Lower lobe of right lung (tissue), 2 donors: Measurements from ENCODE around the gene GOLGB1. TPM values are rescaled to one million over a fixed set of nuclear protein-coding genes. Genes with fewer than 3 reads are reported as not detected.
"Not testable (repeated sequence)": the region's sequence is repeated elsewhere in the genome, so short reads cannot be mapped to it uniquely, and the experiment has no call there.

Experiments
- ATAC-seq, 2 donors: fragments of 200-7000 bp; cut with Tn5 transposase; one replicate each; pipeline ENCODE4 v1.9.1; 2020 to 2022; ENCODE audit warnings: mild to moderate bottlenecking in 2 of 2, moderate library complexity in 2 of 2
- DNase-seq: peaks from one replicate; pipeline ENCODE4 v3.0.0-alpha.2; 2020
- H3K27ac ChIP-seq: fragments of 200-600 bp; one replicate; pipeline ENCODE4 v1.8.0; 2022
- H3K27me3 ChIP-seq: fragments of 200-600 bp; one replicate; pipeline ENCODE4 v1.8.0; 2022; ENCODE audit warnings: low read depth
- H3K36me3 ChIP-seq: fragments of 200-600 bp; one replicate; pipeline ENCODE4 v1.8.0; 2022; ENCODE audit warnings: mild to moderate bottlenecking
- H3K4me1 ChIP-seq: fragments of 200-600 bp; one replicate; pipeline ENCODE4 v1.8.0; 2022
- H3K4me3 ChIP-seq: fragments of 200-600 bp; one replicate; pipeline ENCODE4 v1.8.0; 2022; ENCODE audit warnings: mild to moderate bottlenecking
- H3K9me3 ChIP-seq: fragments of 200-600 bp; one replicate; pipeline ENCODE4 v1.8.0; 2022
- intact Hi-C: fragments of 100-400 bp; cut with DNase I; formaldehyde crosslinking; loops from one replicate; pipeline ENCODE4 v1.11.0; 2022
- total RNA-seq: library from RNA; stranded (reverse); fragmentation: NEBNext Ultra II Directional; extraction: Animal tissue kit (Norgen Biotek cat#: 25700); gene quantifications from one replicate; pipeline ENCODE4 v1.2.1, GENCODE V29; 2021
- TF ChIP-seq, protein P1 (sequence below): fragments of 200-600 bp; IDR thresholded peaks from one replicate; pipeline ENCODE4 v1.8.0; 2022; ENCODE audit warnings: antibody characterized with exemption, mild to moderate bottlenecking
- donor health status: DM: no; HTN: yes; CAD: no; lungs with severe emphysema.

The GOLGB1 gene
- total RNA-seq, 1 donor from 2014 or later, result 55.4 TPM

DNA sequence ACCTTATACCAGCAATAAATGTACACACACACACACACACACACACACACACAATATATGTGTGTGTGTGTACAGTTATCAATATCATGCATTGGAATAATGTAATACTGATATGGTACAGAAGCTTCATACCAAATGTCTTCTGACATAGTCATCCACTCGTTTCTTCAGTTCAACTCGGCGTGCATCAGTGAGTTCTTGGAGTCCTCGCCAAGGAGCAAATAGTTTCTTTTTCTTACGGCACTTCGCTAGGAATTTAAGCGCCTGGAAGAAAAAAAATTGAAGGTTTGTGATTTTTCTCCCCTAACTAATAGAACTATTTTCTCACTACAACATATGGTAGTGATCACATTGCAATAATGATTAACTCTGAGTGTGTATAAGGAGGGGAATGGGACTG lies 32.1 kb upstream of the GOLGB1 start:
- H3K36me3 ChIP-seq, result peaks cover 81% of the 10 kb centered on the region
- no peak for ATAC-seq
- no peak overlapping the region for H3K4me3 ChIP-seq
- intact Hi-C loops, result no loop called here
- no peak overlapping the region for H3K27ac ChIP-seq
- no peak for DNase-seq
- H3K27me3 ChIP-seq, result no peaks in the 10 kb centered on the region
- H3K4me1 ChIP-seq, result no peaks in the 10 kb centered on the region
- H3K9me3 ChIP-seq, result no peaks in the 10 kb centered on the region
- TF ChIP-seq, protein P1, sequence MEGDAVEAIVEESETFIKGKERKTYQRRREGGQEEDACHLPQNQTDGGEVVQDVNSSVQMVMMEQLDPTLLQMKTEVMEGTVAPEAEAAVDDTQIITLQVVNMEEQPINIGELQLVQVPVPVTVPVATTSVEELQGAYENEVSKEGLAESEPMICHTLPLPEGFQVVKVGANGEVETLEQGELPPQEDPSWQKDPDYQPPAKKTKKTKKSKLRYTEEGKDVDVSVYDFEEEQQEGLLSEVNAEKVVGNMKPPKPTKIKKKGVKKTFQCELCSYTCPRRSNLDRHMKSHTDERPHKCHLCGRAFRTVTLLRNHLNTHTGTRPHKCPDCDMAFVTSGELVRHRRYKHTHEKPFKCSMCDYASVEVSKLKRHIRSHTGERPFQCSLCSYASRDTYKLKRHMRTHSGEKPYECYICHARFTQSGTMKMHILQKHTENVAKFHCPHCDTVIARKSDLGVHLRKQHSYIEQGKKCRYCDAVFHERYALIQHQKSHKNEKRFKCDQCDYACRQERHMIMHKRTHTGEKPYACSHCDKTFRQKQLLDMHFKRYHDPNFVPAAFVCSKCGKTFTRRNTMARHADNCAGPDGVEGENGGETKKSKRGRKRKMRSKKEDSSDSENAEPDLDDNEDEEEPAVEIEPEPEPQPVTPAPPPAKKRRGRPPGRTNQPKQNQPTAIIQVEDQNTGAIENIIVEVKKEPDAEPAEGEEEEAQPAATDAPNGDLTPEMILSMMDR, result no peak

DNA sequence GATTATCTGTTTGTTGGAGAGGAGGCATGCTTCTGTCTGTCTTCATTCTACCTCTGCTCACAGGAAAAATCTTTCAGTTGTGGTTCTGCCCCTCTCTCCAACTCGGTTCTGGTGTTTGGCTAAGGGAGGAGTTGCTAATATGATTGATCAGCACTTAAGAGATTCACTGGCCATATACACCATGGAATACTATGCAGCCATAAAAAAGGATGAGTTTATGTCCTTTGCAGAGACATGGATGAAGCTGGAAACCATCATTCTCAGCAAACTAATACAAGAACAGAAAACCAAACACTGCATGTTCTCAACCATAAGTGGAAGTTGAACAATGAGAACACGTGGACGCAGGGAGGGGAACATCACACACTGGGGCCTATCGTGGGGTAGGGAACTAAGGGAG lies 25.6 kb upstream of the GOLGB1 start:
- H3K27ac ChIP-seq, H3K4me1 ChIP-seq, ATAC-seq, H3K9me3 ChIP-seq, DNase-seq, intact Hi-C loops, H3K27me3 ChIP-seq, H3K4me3 ChIP-seq: not testable (repeated sequence)
- H3K36me3 ChIP-seq, result peaks cover 66% of the 10 kb centered on the region

DNA sequence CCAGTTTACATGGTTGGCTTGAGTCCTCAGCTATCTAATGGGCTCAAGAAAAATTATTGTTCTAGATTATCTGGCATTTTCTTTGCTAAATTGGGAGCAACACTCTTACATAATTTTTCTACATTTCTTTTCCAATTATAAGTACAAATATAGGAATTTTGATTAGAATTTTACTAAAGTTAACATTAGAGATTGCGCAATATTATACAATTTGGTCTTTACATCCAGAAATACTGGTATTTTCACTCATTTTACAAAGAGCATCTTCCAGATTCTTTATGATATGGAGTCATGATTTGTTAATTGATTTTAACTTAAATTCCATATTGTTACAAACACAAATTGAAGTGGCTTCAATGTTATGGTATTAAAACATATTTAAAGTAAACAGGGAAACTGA lies 19.7 kb upstream of the GOLGB1 start:
- intact Hi-C loops, result no loop called here
- DNase-seq, result no peak

DNA sequence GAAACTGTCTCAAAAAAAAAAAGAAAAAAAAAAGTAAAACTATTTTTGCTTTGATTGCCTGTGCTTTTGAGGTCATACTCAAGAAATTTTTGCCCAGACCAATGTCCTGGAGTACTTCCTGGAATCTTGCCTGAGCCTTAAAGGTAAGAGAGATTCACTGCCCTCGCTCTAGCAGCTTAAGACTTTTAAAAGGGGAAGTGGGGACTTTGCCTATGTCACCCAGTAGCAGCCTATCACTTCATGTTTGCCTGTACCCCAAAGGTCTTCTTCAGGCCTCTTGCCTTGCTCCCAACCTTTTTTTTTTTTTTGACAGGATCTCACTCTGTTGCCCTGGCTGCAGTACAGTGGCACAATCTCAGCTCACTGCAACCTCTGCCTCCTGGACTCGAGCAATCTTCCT lies 18.9 kb upstream of the GOLGB1 start:
- Histone ChIP-seq H3K27me3 (no peaks in the 10 kb centered on the region), H3K9me3 (no peaks in the 10 kb centered on the region), H3K4me3 (no peak overlapping the region), H3K27ac (no peak overlapping the region), H3K4me1 (no peaks in the 10 kb centered on the region), H3K36me3 (peaks cover 44% of the 10 kb centered on the region)
- TF ChIP-seq, protein P1, result no peak
- ATAC-seq (no peak), DNase-seq (no peak)
- intact Hi-C loops, result no loop called here

More for the DNA sequence above, 19.7 kb upstream of the GOLGB1 start:
- H3K9me3 ChIP-seq, result no peaks in the 10 kb centered on the region
- no peak for ATAC-seq
- H3K4me3 ChIP-seq, result no peak overlapping the region
- H3K36me3 ChIP-seq, result peaks cover 44% of the 10 kb centered on the region
- no peak overlapping the region for H3K27ac ChIP-seq
- H3K4me1 ChIP-seq, result no peaks in the 10 kb centered on the region
- H3K27me3 ChIP-seq, result no peaks in the 10 kb centered on the region
- TF ChIP-seq, protein P1, result no peak

DNA sequence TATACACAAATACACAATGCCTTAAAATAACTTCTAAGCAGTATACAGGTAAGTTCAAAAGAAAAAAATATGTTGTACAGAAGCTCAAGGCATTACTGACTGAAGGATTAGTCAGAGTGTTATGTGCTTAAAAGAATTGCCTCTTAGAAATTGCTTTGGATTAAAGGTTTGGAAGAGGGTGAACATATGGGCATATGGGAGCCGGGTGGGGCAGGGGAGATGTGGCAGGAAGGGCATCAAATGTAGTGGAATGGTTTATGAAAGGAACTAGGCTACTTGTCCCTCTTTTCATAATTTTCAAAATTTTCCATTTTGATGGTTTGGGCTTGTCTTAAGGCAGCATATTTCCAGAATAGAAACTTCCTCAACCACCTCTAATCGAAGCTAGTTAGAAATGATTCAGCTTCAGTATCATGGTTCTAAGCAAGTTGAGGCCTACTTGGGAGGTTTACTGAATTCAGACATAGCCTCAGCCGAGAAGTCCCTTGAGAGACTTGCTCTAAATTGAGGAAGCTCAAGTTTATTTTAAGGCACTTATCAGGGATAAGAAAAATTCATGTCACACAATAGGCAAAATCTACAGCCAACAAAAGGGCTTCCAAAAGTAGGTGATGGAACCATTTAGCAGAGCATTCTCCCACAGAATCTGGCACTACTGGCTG lies 10.1 kb upstream of the GOLGB1 start:
- TF ChIP-seq, protein P1, result no peak
- Histone ChIP-seq H3K4me3 (no peak overlapping the region), H3K27ac (no peak overlapping the region), H3K9me3 (no peaks in the 10 kb centered on the region), H3K27me3 (no peaks in the 10 kb centered on the region), H3K36me3 (no peaks in the 10 kb centered on the region), H3K4me1 (no peaks in the 10 kb centered on the region)
- ATAC-seq, result no peak
- intact Hi-C loops, result no loop called here
- no peak for DNase-seq

DNA sequence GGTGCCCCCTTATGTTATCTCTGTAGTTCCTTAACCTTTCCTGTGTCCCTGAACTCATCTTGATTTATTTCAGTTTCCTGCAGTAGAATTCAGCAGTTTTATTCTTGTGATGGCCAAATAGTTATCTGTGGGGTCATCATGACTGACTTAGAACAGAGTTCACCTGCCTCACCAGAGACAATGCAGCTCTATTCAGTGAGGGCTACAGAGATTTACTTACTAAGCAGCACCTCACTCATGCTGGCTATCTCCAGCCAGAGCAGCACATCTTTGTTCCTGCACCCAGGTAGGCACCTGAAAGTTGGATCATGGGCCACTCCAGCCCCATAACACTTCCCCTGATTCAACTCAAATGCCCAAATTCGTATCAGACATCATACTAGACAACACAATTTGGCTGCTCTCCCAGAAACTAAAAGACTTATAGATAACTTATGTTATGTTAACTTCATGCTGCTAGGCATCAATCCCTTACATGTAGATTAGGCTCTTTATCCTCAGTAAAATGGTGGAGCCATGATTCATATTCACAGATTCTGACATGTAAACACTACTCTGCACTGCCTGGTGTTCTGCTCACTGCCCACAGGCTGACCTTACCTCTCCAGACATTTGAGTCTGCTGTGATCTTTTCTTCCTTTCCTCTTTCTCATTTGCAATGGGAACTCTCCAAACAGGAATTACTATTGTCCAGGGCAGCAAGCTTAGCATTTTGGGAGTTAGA lies 9.3 kb upstream of the GOLGB1 start:
- H3K4me3 ChIP-seq, result no peak overlapping the region
- no peaks in the 10 kb centered on the region for H3K4me1 ChIP-seq
- intact Hi-C loops, result no loop called here
- H3K9me3 ChIP-seq, result no peaks in the 10 kb centered on the region
- no peak overlapping the region for H3K27ac ChIP-seq
- H3K36me3 ChIP-seq, result no peaks in the 10 kb centered on the region
- DNase-seq, result no peak
- no peaks in the 10 kb centered on the region for H3K27me3 ChIP-seq
- ATAC-seq, result no peak
- TF ChIP-seq, protein P1, result no peak
